ENCODE results near the gene TMEM198.
A peak's percentile ranks its signal among the peaks of the same experiment; 100 is the strongest.

Gene TMEM198

GRCh38 chr2:219526320-219527075, 17.3 kb upstream of the TMEM198 start:
- DNase-seq, result no peak

- DNase-seq, result no peak
Measured at GRCh38 chr2:219527076-219527394, 16.8 kb upstream of the TMEM198 start.

DNA sequence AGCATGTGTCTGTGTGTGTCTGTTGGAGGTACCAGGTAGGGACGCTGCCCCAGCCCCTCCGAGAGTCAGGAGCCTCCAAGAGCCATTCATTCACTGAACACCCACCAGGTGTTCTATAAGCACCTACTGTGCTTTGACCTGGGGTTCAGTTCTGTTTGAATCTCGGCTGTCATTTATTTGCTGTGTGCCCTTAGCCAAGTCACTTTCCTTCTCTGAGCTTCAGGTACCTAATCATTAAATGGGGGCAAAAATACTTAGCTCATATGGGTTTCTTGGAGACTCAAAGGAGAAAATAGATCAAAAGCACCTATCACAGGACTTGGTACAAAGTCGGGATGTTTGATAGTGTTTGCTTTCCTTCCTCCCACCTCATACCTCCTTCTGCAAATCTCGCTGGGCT, 16.4 kb upstream of the TMEM198 start:
- DNase-seq, result no peak

- peak; percentile 28 for DNase-seq
Measured at GRCh38 chr2:219530048-219530963, 13.5 kb upstream of the TMEM198 start.

- no peak for DNase-seq
Measured at GRCh38 chr2:219531639-219532377, 12.0 kb upstream of the TMEM198 start.

- DNase-seq, result no peak
Measured at GRCh38 chr2:219532378-219532649, 11.5 kb upstream of the TMEM198 start.

GRCh38 chr2:219533930-219534661, 9.7 kb upstream of the TMEM198 start:
- DNase-seq, result no peak

DNA sequence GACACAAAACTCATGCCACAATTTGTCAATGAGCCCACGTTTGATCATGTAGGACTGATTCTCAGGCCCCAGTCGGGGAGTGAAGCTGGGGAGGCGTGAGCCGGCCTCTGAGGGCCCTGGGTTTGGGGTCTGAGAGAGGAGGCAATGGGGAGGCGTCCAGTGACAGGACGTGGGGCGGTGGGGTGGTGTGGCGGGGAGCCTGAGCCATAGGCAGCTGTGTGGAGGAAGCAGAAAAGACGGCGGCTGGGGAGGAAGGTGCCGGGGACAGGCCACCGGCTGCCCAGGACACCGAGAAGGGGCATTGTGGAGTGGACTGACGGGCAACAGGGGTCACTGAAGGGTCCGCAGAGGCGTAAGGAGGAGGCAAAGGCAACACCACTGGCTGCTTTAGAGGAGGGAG, 7.4 kb upstream of the TMEM198 start:
- DNase-seq, result no peak

DNA sequence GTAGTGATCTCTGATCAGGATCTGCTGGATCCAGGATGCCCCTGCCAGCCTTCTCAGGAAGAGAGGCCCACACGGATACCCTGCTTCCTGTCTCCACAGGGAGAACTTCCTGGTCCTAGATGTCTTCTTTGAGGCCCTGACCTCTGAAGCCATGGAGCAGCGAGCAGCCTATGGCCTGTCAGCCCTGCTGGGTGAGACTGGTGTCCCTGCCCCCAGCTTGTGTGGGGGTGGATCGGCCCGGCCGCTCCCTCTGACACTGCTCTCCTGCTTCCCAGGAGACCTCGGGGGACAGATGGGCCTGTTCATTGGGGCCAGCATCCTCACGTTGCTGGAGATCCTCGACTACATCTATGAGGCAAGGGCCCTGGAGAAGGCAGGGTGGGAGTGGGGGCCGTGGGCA, 6.9 kb upstream of the TMEM198 start:
- DNase-seq, result no peak

GRCh38 chr2:219537657-219538488, 6.0 kb upstream of the TMEM198 start:
- no peak for DNase-seq

DNA sequence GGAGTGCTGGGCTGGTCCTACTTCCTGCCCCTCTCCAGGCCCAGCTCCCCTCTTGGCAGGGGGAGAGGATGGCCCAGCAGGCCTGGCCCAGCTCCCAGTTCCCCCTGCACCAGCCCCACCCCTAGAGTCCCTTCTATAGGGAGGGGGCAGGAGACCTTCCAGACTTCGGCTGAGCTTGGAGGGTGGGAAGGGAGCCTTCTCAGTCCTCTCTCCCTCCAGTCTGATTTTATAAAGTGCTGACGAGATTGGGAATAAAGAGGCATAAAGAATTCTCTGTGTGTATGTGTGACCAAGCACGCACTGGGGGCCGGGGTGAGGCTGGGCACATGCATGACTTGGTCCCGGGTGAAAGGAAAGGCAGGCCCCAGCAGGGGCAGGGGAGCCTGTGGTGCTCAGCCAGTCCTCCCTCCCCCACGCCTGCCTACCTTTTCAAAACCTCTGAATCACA, 5.3 kb upstream of the TMEM198 start:
- DNase-seq, result no peak

- DNase-seq, result no peak
Measured at GRCh38 chr2:219538956-219539788, 4.7 kb upstream of the TMEM198 start.

DNA sequence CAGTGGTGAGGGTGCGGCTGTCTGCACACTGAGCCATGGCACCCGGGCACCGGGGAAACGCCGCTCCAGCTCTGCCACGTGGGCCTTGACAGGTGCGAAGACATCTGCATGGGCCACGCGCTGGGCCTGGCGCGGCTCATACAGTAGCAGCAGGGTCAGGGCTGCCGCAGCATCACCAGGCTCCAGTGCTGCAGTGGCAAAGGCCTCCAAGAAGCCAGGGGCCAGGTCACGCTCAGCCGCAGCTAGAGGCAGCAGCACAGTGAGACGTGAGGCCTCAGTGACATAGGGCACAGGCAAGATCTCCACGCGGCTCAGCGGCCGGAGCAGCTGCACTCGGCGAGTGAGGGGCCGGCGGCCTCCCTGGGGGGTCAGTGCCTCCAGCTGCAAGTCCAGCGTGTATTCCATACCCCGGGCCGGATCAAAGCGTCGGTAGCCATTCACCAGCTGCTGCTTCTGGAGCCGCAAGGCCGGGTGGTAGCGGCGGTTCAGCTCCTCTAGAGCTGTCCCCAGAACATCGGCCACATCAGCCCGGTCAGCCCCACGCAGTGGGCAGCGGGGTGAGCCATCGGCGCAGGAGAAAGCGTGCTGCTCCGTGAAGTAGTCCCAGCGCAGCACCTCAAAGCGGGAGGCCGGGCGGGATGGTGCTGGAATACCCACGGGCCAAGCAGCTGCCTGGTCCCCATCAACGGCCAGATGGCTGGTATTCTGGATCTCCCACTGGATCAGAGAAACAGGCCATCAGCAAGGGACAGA, 3.7 kb upstream of the TMEM198 start:
- DNase-seq, result no peak

DNA sequence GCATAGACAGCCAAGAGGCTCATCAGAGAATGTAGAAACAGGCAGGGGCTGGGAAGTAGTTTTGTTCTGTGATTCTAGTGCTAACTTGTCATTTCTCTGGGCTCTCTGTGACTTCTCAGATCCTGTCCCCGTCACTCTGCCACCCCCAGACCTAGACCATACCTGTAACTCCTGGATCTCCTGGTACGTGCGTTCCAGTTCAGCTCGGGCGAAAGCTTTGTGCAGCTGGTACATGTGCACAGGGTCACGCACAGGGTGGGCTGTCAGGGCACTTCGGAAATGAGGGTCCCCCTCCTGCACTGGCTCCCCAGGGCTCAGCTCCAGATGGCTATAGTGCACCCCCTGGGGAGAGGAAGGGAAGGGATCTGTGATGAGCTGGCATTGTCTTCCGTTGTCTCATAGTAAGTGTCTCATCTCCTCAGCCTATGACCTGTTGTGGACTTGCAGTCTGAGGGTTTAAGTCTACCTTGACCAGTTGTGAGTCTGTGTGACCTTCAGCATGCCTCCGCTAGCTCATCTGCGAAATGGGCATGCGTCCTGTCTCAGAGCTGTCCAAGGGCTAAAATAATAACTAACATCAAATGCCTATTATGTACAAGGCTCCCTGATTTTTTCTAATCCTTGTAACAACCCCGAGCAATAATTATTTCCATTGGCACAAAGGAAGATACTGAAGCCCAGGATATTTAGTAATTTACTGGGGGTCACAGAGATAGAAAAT, 2.9 kb upstream of the TMEM198 start:
- no peak for DNase-seq

GRCh38 chr2:219541611-219542180, 2.1 kb upstream of the TMEM198 start:
- no peak for DNase-seq

DNA sequence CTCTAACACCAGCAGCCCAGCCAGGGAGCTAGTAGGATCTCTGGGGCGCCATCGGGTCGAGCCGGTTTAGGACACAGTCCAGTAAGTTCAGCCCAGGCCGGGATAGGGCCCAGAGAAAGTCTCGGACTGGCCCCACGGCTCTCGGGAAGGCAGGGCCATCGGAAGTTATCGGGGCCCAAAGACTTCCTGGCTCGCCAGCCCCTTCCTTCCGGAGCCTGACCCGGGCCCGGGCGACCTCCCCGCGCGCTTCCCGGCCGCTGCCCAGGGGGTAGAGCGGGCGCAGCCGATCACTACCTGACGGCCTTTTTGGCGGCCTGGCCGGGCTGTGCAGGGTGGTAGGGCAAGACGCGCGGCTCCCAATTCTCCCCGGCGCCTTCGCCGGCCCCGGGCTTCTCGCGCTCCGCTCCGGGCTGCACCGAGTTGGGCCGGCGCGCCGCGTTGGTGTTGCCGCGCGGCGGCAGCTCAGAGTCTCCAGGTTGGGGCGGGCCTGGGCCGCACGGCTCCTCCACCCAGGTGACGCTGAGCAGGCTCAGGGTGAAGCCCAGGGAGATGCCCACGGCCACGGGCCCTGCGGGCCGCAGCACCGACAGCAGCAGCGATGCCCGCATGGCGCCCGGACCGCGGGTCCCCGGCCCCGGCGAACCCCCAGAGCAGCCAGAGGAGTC, 765 bp upstream of the TMEM198 start:
- DNase-seq, result no peak

- DNase-seq, result no peak
Measured at GRCh38 chr2:219544567-219544966, 739 bp downstream of the TMEM198 start.

DNA sequence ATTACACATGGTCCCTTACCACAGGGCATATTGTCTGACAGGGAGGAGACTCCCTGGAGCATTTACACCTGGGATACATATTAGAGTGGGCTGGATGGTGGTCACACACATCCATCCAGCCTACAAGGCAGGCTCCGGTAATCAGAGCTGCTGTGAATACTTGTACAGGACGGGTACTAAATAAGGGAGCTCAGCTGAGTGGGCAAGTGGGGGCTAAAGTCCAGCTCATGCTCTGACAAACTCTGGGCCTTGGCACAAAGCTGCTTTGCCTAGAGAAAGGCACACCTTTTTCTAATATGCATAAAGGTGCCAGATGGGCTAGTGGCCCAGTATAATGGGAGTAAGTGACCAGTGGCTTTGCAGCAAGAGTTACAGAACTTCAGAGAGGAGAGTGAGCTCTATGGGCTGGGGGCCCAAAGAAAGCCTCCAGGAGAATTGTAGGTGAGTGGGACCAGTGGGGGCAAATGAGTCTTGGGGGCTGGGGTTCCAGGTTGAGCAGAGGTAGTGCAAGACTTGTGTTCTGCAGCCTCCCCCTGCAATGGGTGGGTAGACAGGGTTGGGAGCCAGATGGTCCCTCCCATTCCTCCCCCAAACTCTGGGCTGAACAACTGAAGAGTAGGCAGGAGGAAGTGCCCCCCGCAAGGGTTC, 1.6 kb downstream of the TMEM198 start:
- no peak for DNase-seq

Measured in SIG-M5 (cell line).